NT2/D1 (cell line): ENCODE measurements around the gene ZFC3H1.
"Not testable (repeated sequence)": the region's sequence is repeated elsewhere in the genome, so short reads cannot be mapped to it uniquely, and the experiment has no call there.

Experiments
- DNase-seq: peaks from one replicate; pipeline ENCODE4 v3.0.0-alpha.2; 2011; ENCODE audit warnings: low read depth, low spot score
- H3K27me3 ChIP-seq: 2 replicates; pipeline ENCODE4 v1.6.0; 2011; ENCODE audit warnings: mild to moderate bottlenecking; ENCODE audit not compliant: insufficient read length, insufficient read depth
- H3K36me3 ChIP-seq: 2 replicates; pipeline ENCODE4 v1.6.1; 2011; ENCODE audit warnings: mild to moderate bottlenecking, low read length, mixed read lengths; ENCODE audit not compliant: insufficient read depth, insufficient read length
- H3K4me1 ChIP-seq: 2 replicates; pipeline ENCODE4 v1.5.1; 2011; ENCODE audit not compliant: insufficient read depth, insufficient read length
- H3K4me3 ChIP-seq: 2 replicates; pipeline ENCODE4 v1.5.1; 2011; ENCODE audit warnings: low read depth; ENCODE audit not compliant: insufficient read length
- H3K9ac ChIP-seq: 2 replicates; pipeline ENCODE4 v1.6.0; 2011; ENCODE audit warnings: low read depth; ENCODE audit not compliant: insufficient read length
- H3K9me3 ChIP-seq: 2 replicates; pipeline ENCODE4 v1.5.1; 2011; ENCODE audit warnings: mild to moderate bottlenecking, low read length; ENCODE audit not compliant: insufficient read depth
- SUZ12 ChIP-seq: IDR thresholded peaks from 2 replicates; pipeline ENCODE4 v1.6.1; 2011; ENCODE audit not compliant: insufficient read length, insufficient read depth; ENCODE audit errors: extremely low read depth
- YY1 ChIP-seq: IDR thresholded peaks from 2 replicates; pipeline ENCODE4 v1.6.1; 2011; ENCODE audit not compliant: insufficient read length, insufficient read depth
- ZNF274 ChIP-seq: IDR thresholded peaks from 2 replicates; pipeline ENCODE4 v1.6.1; 2011; ENCODE audit warnings: mild to moderate bottlenecking, low read depth, low read length

ZFC3H1 gene

DNA sequence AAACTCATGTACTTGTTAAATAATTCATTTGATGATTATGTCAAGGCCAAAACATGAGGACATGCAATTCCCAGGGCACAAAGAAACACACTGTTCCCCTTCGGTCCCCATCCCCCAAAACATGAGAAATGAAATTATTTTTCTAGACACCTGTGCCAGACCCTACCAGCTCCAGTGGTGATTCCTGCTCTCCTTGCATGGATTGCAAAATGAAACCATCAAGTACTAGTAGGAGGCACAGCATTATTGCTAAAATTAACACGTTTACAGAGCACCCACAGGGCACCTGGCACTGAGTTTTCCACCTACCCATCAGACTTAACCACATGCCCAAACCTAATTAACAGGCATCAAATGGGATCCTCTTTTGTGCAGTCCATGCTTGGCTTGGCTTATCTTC, 76.6 kb downstream of the ZFC3H1 start:
- no peak overlapping the region for H3K4me3 ChIP-seq
- peaks cover 11% of the 10 kb centered on the region; the same call in 1 of the 2 replicates for H3K9me3 ChIP-seq
- no peak for TF ChIP-seq ZNF274
- TF ChIP-seq YY1 = no peak
- TF ChIP-seq SUZ12 = no peak
- no peak for DNase-seq
- H3K36me3 ChIP-seq = no peaks in the 10 kb centered on the region
- no peaks in the 10 kb centered on the region for H3K27me3 ChIP-seq
- no peak overlapping the region for H3K9ac ChIP-seq
- no peaks in the 10 kb centered on the region for H3K4me1 ChIP-seq

GRCh38 chr12:71585218-71585617, 78.4 kb downstream of the ZFC3H1 start:
- Histone ChIP-seq H3K9me3 (peaks cover 11% of the 10 kb centered on the region; the same call in 1 of the 2 replicates), H3K27me3 (no peaks in the 10 kb centered on the region), H3K4me3 (no peak overlapping the region), H3K4me1 (no peaks in the 10 kb centered on the region), H3K9ac (no peak overlapping the region), H3K36me3 (no peaks in the 10 kb centered on the region)
- TF ChIP-seq ZNF274 = no peak
- no peak for TF ChIP-seq YY1
- TF ChIP-seq SUZ12 = no peak
- no peak for DNase-seq

GRCh38 chr12:71584356-71584755, 79.3 kb downstream of the ZFC3H1 start:
- H3K9me3 ChIP-seq = peaks cover 11% of the 10 kb centered on the region; the same call in 1 of the 2 replicates
- no peak for TF ChIP-seq YY1
- TF ChIP-seq SUZ12 = no peak
- no peak for TF ChIP-seq ZNF274
- H3K4me3 ChIP-seq = no peak overlapping the region
- no peaks in the 10 kb centered on the region for H3K4me1 ChIP-seq
- no peaks in the 10 kb centered on the region for H3K27me3 ChIP-seq
- no peak for DNase-seq
- H3K36me3 ChIP-seq = no peaks in the 10 kb centered on the region
- H3K9ac ChIP-seq = no peak overlapping the region

DNA sequence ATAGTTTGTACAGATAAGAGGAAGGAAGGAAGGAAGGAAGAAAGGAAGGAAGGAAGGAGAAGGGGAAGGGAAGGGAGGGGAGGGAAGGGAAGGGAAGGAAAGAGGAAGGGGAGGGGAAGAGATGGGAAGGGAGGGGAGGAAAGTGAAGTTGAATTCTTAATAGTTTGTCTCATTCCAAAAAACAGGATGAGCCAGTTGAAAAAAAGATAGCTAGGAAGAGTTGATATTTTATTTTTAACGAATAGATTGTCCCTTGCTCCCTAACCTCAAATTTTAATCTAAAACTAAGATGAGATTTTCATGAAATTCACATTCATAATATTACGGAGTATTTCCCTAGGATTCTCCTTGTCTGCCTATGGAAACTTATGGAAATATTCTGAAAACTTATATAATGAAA, 80.7 kb downstream of the ZFC3H1 start:
- Histone ChIP-seq H3K9ac (no peak overlapping the region), H3K4me1 (no peaks in the 10 kb centered on the region), H3K4me3 (no peak overlapping the region), H3K36me3 (no peaks in the 10 kb centered on the region), H3K9me3 (peaks cover 11% of the 10 kb centered on the region; the same call in 1 of the 2 replicates), H3K27me3 (no peaks in the 10 kb centered on the region)
- no peak for DNase-seq
- TF ChIP-seq ZNF274 (no peak), SUZ12 (no peak), YY1 (no peak)

GRCh38 chr12:71581206-71581605, 82.4 kb downstream of the ZFC3H1 start:
- no peaks in the 10 kb centered on the region for H3K27me3 ChIP-seq
- no peaks in the 10 kb centered on the region for H3K36me3 ChIP-seq

GRCh38 chr12:71578694-71579258, 84.9 kb downstream of the ZFC3H1 start:
- Histone ChIP-seq H3K27me3 (no peaks in the 10 kb centered on the region), H3K9me3 (no peaks in the 10 kb centered on the region), H3K4me1 (no peaks in the 10 kb centered on the region), H3K36me3 (no peaks in the 10 kb centered on the region), H3K9ac (no peak overlapping the region), H3K4me3 (no peak overlapping the region)
- no peak for DNase-seq
- TF ChIP-seq SUZ12 = no peak
- TF ChIP-seq YY1 = no peak
- TF ChIP-seq ZNF274 = no peak

More at GRCh38 chr12:71581206-71581605, 82.4 kb downstream of the ZFC3H1 start:
- Histone ChIP-seq H3K4me1 (no peaks in the 10 kb centered on the region), H3K4me3 (no peak overlapping the region), H3K9ac (no peak overlapping the region), H3K9me3 (no peaks in the 10 kb centered on the region)
- DNase-seq = no peak
- TF ChIP-seq ZNF274 = no peak
- no peak for TF ChIP-seq YY1
- TF ChIP-seq SUZ12 = no peak

DNA sequence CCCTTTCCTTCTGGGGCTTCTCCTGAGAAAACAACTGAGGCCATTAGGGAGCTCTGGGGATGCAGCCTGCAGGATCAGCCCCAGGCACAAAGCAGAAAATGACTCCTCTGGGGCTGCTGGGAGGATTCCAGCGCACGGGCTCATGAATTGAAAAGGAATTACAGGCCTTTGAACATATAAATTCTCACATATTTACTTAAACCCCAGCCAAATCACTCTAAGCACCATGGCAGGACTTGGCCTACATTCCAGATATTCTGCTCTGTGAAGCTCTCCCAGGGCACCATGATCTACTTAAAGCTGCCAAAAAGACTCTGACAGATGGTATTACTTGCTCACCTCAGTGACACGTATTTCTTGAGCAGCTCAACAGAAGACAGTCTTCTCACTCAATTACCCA, 87.2 kb downstream of the ZFC3H1 start:
- no peak for TF ChIP-seq YY1
- no peak for TF ChIP-seq SUZ12
- no peak for TF ChIP-seq ZNF274
- Histone ChIP-seq H3K9ac (no peak overlapping the region), H3K27me3 (no peaks in the 10 kb centered on the region), H3K9me3 (no peaks in the 10 kb centered on the region), H3K4me1 (no peaks in the 10 kb centered on the region), H3K36me3 (no peaks in the 10 kb centered on the region), H3K4me3 (no peak overlapping the region)
- DNase-seq = no peak

- not testable (repeated sequence) for H3K9me3 ChIP-seq, H3K4me1 ChIP-seq, DNase-seq, H3K9ac ChIP-seq, H3K4me3 ChIP-seq, H3K36me3 ChIP-seq, H3K27me3 ChIP-seq
Measured at GRCh38 chr12:71569885-71570284, 93.8 kb downstream of the ZFC3H1 start.
